Measurements from ENCODE around the gene TEDC1. TPM values are rescaled to one million over a fixed set of nuclear protein-coding genes. Genes with fewer than 3 reads are reported as not detected.
A peak's percentile ranks its signal among the peaks of the same experiment; 100 is the strongest.

The TEDC1 gene
- total RNA-seq, 2 experiments from 2014 or later: 44.1 to 47.0 TPM

DNA sequence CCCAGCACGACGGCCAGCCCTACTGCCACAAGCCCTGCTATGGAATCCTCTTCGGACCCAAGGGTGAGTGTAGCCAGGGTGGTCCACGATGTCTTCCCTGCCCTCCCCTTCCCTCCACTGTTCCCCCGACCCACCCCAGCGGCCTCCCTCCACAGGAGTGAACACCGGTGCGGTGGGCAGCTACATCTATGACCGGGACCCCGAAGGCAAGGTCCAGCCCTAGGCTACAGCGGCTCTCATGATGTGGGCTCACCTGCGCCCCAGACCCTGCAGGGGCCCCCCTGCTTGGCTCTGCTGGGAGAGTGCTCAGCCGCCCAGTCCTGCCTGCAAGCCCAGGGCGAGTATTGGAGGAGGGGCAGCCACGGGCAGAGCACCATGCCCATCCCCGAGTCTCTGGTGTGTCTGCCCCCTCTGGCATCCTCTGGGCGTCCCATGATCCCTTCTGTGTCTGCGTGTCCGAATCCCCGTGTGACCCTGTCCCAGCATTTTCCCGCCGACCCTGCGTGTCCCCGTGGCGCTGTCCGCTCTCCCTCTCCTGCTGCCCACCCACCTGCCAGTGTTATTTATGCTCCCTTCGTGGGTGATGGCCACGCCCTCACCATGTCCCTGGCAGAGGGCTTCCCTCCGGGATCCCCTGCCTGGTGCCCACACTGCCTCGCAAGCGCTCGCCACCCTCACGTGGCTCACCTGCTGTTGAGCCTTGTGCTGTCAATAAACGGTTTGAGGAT, 11.5 kb upstream of the TEDC1 start:
- Mint-ChIP-seq H3K9me3 (no peaks in the 10 kb centered on the region), H3K4me1 (peaks cover 39% of the 10 kb centered on the region), H3K36me3 (ENCODE audit: low read depth) (peaks cover 5% of the 10 kb centered on the region), H3K4me3 (no peak overlapping the region), H3K27me3 (peaks cover 34% of the 10 kb centered on the region), H3K27ac (no peak overlapping the region)
- DNase-seq: no peak
- CTCF ChIA-PET: interaction anchor here (1.0 to 2.8 kb wide), 2 partner anchors 11 to 90 kb away, joined by 3 to 112 read pairs; partner anchors contain the start of gene TEDC1
- POLR2A ChIA-PET: interaction anchor here (3.6 kb wide), 1 partner anchor 12 kb away, joined by 85 read pairs; the partner anchor contains the start of gene TEDC1

DNA sequence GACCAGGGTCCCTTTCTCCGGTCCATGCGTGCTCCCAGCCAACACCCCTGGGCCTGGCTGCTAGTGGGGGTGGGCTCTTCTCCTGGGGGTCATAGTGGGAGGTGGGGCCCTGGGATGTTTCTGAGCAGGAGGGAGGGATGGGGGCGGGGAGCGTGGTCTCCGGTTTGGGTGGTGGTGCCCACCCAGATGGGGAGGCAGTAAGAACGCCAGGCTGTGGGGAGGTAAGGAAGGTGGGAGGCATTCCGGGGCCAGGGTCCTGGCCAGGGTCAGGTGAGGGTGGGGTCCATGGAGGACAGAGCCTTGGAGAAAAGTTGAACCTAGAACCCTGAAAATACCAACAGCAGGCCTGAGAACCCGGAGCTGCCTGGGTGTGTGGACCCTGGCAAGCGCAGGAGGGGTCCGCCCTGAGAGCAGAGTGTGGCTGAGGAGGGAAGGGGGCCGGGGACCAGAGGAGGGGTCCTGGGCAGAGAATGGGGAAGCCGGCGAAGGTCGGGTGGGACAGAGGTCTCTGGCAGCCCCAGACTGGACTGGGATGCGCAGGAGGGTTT, 10.8 kb upstream of the TEDC1 start:
- no peaks in the 10 kb centered on the region for H3K9me3 Mint-ChIP-seq
- peaks cover 43% of the 10 kb centered on the region for H3K4me1 Mint-ChIP-seq
- DNase-seq: no peak
- H3K4me3 Mint-ChIP-seq: no peak overlapping the region
- H3K27me3 Mint-ChIP-seq: peaks cover 33% of the 10 kb centered on the region
- no peak overlapping the region for H3K27ac Mint-ChIP-seq
- CTCF ChIA-PET: interaction anchor here (0.6 to 2.8 kb wide), 17 partner anchors 9 to 423 kb away, joined by 3 to 112 read pairs (median 4); partner anchors contain the start of genes BTBD6, MTA1, TEDC1 and TEX22
- peaks cover 5% of the 10 kb centered on the region for H3K36me3 Mint-ChIP-seq (ENCODE audit: low read depth)
- POLR2A ChIA-PET: interaction anchor here (1.0 to 3.7 kb wide), 8 partner anchors 8 to 179 kb away, joined by 3 to 85 read pairs (median 8); partner anchors contain the start of genes BRF1, PACS2, TEDC1 and TEX22

DNA sequence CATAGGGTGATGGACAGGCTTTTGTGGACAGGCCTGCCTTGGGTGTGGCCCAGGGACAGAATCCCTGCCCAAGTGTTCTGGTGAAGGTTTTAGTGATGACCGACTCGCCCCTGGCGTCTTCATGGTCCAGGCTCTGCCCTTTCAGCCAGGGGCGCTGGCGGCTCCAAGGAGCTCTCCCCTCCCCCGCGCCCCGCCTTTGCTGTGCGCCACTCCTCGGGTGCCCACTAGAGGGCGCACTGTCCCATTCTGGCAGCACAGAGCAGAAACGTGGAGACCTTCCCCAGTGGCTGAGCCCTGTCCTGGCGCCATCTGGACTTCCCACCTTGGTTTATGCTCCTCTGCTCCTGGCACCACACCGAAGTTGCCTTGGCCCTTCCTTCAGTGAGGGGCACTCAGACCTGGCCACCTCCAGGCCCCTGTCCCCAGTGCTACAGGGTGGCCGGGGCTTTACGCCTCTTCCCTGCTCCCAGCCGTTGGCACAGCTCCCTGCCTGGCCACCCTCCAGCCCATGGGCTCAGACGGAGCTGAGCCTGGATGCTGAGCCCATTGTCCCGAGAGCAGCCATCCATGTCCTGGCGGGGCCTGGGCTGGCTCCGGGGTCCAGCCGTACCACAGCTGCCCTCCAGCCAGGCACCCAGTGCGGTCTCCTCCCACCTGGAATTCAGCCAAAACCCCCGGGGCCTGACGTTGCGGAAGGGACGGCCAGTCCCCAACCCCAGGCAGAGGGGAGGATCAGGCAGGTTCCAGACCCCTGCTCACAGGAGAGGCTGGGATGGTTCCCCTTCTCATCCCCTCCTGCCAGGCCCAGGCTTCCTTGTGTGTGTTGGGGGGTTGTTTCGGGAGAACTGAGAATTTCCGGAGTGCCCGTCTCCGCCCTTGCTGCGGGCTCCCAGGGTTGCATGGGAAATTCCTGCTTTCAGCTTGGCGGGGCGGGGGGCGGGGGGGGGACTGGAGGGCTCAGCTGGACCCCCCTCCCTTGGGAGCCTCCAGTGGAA, 9.9 kb upstream of the TEDC1 start:
- peak overlapping the region; percentile 92 for H3K27ac Mint-ChIP-seq
- H3K4me3 Mint-ChIP-seq: peak overlapping the region; percentile 47
- ChIA-PET CTCF (interaction anchor here (0.6 to 2.8 kb wide), 22 partner anchors 9 to 424 kb away, joined by 3 to 112 read pairs (median 4); partner anchors contain the start of genes BRF1, BTBD6, MTA1 and TEDC1), POLR2A (interaction anchor here (0.8 to 3.7 kb wide), 11 partner anchors 9 to 180 kb away, joined by 3 to 85 read pairs (median 4); partner anchors contain the start of genes BRF1, PACS2, TEDC1 and TEX22)
- H3K36me3 Mint-ChIP-seq (ENCODE audit: low read depth): peaks cover 5% of the 10 kb centered on the region
- H3K27me3 Mint-ChIP-seq: peaks cover 25% of the 10 kb centered on the region
- DNase-seq: peak; percentile 91
- peaks cover 51% of the 10 kb centered on the region for H3K4me1 Mint-ChIP-seq
- H3K9me3 Mint-ChIP-seq: no peaks in the 10 kb centered on the region

DNA sequence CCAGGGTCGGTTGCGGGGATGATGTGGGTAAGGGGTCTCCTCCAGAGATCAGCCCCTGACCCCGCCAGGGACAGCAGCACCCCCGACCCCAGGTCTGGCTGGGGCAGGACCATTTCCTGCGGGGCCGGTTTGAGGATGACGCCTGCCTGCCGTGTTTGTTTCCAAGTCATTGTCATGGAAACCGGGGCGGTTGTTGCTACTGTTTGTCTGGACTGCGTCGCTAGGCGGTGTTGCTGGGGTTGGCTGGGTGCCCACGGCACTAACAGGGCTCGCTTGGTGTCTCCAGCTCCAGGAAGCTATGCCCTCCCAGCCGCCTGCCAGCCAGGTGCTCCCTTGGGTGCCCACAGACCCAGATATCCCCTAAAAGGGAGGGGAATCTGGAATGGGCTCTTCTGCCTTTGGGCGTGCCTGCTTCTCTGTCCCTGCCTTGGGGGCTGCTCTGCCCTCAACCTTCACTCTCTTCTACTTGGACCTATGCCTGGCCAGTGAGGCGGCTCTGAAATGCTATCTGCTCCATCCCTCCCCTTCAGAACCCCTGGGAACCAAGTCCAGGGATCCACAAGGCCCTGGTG, 9.1 kb upstream of the TEDC1 start:
- H3K4me1 Mint-ChIP-seq: peaks cover 54% of the 10 kb centered on the region

DNA sequence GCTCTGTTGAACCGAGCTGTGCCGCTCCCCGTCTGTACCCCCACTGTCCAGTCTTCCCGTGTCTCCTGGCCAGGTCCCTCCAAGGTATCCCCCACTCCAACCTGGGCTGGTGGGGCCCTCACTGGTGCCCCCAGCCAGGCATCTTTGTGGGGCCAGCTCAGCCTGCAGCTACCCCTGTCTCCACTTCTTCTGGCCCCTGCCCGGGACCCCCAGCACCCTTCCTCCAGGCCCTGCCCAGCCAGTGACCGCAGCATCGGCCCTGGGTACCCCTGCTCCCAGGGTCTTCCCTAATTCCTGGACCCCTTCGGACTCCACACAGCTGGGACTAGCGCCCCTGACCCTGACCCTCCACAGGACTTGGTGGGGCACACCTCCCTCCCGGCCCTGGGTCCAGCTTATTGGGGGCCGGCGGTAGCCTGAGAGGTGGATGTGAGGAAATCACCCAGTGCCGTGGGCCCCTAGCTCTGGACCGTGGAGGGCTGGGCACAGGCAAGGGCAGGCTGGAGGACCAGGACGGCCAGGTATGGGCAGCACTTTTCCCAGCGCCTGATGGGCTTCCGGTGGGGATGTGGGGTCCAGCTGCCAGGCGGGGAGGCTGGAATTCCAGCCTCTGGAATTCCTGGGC, 8.4 kb upstream of the TEDC1 start:
- H3K9me3 Mint-ChIP-seq: no peaks in the 10 kb centered on the region
- H3K36me3 Mint-ChIP-seq (ENCODE audit: low read depth): peaks cover under 1% of the 10 kb centered on the region
- peaks cover 50% of the 10 kb centered on the region for H3K4me1 Mint-ChIP-seq
- CTCF ChIA-PET: interaction anchor here (0.8 to 2.8 kb wide), 6 partner anchors 8 to 392 kb away, joined by 3 to 112 read pairs (median 4); partner anchors contain the start of genes BRF1, PACS2 and TEDC1
- no peak overlapping the region for H3K4me3 Mint-ChIP-seq
- DNase-seq: no peak
- POLR2A ChIA-PET: interaction anchor here (1.0 to 3.7 kb wide), 6 partner anchors 9 to 182 kb away, joined by 3 to 85 read pairs (median 12); partner anchors contain the start of genes BRF1, TEDC1 and TEX22
- peak overlapping the region; percentile 92 for H3K27ac Mint-ChIP-seq
- H3K27me3 Mint-ChIP-seq: peaks cover 12% of the 10 kb centered on the region

More for the DNA sequence above, 9.1 kb upstream of the TEDC1 start:
- peak; percentile 96 for DNase-seq
- ChIA-PET CTCF (interaction anchor here (0.8 to 2.8 kb wide), 7 partner anchors 9 to 392 kb away, joined by 3 to 112 read pairs (median 4); partner anchors contain the start of genes BRF1, PACS2 and TEDC1), POLR2A (interaction anchor here (1.0 to 3.7 kb wide), 6 partner anchors 9 to 181 kb away, joined by 3 to 85 read pairs (median 12); partner anchors contain the start of genes BRF1, TEDC1 and TEX22)
- H3K4me3 Mint-ChIP-seq: peak overlapping the region; percentile 45
- peak overlapping the region; percentile 92 for H3K27ac Mint-ChIP-seq
- peaks cover 5% of the 10 kb centered on the region for H3K36me3 Mint-ChIP-seq (ENCODE audit: low read depth)
- H3K9me3 Mint-ChIP-seq: no peaks in the 10 kb centered on the region
- H3K27me3 Mint-ChIP-seq: peaks cover 18% of the 10 kb centered on the region

DNA sequence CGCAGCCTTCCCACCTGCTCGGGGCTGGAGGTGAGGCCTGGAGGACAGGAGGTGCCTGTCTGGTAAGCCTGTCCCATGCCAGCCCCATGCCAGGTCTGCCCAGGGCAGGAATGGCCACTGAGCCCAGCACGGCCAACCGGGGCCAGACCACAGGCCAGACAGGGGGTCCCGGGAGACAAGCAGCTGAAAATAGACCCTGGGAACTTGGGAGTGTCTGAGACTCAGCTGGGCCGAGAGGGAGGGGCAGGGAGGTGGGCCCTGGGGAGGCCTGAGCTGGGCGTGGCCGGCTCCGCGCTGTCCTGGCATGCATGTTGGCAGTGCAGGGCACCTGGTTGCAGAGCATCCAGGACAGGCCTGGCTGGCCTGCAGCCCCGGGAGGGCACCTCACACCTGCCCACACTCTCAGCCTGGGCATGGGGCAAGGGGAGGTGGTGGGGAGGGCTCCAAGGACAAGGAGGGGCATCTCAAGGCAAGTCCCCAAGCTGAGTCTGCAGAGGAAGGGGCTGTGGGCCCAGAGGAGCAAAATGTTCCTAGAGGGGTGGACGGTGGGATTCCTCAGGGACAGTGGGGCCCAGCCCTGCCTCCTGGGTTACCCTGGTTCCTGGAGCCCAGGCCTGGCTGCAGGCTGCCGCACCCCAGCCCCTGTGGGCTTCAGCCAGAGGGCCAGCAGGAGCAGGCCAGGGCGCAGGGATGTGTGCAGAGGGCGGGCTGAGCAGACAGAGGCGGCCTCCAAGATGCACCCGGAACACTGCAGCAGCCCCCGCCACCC, 7.6 kb upstream of the TEDC1 start:
- DNase-seq: no peak
- ChIA-PET POLR2A (interaction anchor here (3.1 to 3.7 kb wide), 3 partner anchors 8 to 45 kb away, joined by 13 to 85 read pairs (median 15); partner anchors contain the start of gene TEDC1), CTCF (interaction anchor here (1.3 to 2.8 kb wide), 2 partner anchors 45 to 111 kb away, joined by 3 to 30 read pairs; no protein-coding TSS in a partner anchor)
- H3K4me1 Mint-ChIP-seq: peaks cover 54% of the 10 kb centered on the region
- peaks cover 8% of the 10 kb centered on the region for H3K36me3 Mint-ChIP-seq (ENCODE audit: low read depth)
- peaks cover 12% of the 10 kb centered on the region for H3K27me3 Mint-ChIP-seq
- peak overlapping the region; percentile 92 for H3K27ac Mint-ChIP-seq
- H3K4me3 Mint-ChIP-seq: no peak overlapping the region
- no peaks in the 10 kb centered on the region for H3K9me3 Mint-ChIP-seq

GRCh38 chr14:105484069-105484996, 6.7 kb upstream of the TEDC1 start:
- Mint-ChIP-seq H3K9me3 (no peaks in the 10 kb centered on the region), H3K27me3 (peaks cover 10% of the 10 kb centered on the region), H3K36me3 (ENCODE audit: low read depth) (peaks cover 16% of the 10 kb centered on the region), H3K27ac (peak overlapping the region; percentile 32), H3K4me1 (peaks cover 60% of the 10 kb centered on the region), H3K4me3 (no peak overlapping the region)
- POLR2A ChIA-PET: no interaction called here
- DNase-seq: peak; percentile 54
- CTCF ChIA-PET: interaction anchor here (1.3 kb wide), 1 partner anchor 44 kb away, joined by 3 read pairs; no protein-coding TSS in a partner anchor

- ChIA-PET CTCF (no interaction called here), POLR2A (no interaction called here)
- H3K27ac Mint-ChIP-seq: no peak overlapping the region
- no peak overlapping the region for H3K4me3 Mint-ChIP-seq
- no peaks in the 10 kb centered on the region for H3K9me3 Mint-ChIP-seq
- H3K4me1 Mint-ChIP-seq: peaks cover 61% of the 10 kb centered on the region
- peaks cover 20% of the 10 kb centered on the region for H3K36me3 Mint-ChIP-seq (ENCODE audit: low read depth)
- H3K27me3 Mint-ChIP-seq: peaks cover 3% of the 10 kb centered on the region
- DNase-seq: no peak
Measured at GRCh38 chr14:105484997-105485393, 6.1 kb upstream of the TEDC1 start.

- peak overlapping the region; percentile 92 for H3K4me3 Mint-ChIP-seq
- DNase-seq: peak; percentile 69
- H3K27me3 Mint-ChIP-seq: peaks cover 2% of the 10 kb centered on the region
- POLR2A ChIA-PET: interaction anchor here (1.0 kb wide), 1 partner anchor 95 kb away, joined by 3 read pairs; no protein-coding TSS in a partner anchor
- peak overlapping the region; percentile 78 for H3K27ac Mint-ChIP-seq
- H3K9me3 Mint-ChIP-seq: no peaks in the 10 kb centered on the region
- CTCF ChIA-PET: no interaction called here
- peaks cover 56% of the 10 kb centered on the region for H3K4me1 Mint-ChIP-seq
- peaks cover 20% of the 10 kb centered on the region for H3K36me3 Mint-ChIP-seq (ENCODE audit: low read depth)
Measured at GRCh38 chr14:105485739-105486162, 5.3 kb upstream of the TEDC1 start.
